NT2/D1 (cell line): Measurements from ENCODE around the gene ANTXR1.

Experiments used
- DNase-seq: peaks from one replicate; pipeline ENCODE4 v3.0.0-alpha.2; 2011; ENCODE audit warnings: low read depth, low spot score
- H3K27me3 ChIP-seq: 2 replicates; pipeline ENCODE4 v1.6.0; 2011; ENCODE audit warnings: mild to moderate bottlenecking; ENCODE audit not compliant: insufficient read length, insufficient read depth
- H3K36me3 ChIP-seq: 2 replicates; pipeline ENCODE4 v1.6.1; 2011; ENCODE audit warnings: mild to moderate bottlenecking, low read length, mixed read lengths; ENCODE audit not compliant: insufficient read depth, insufficient read length
- H3K4me1 ChIP-seq: 2 replicates; pipeline ENCODE4 v1.5.1; 2011; ENCODE audit not compliant: insufficient read depth, insufficient read length
- H3K4me3 ChIP-seq: 2 replicates; pipeline ENCODE4 v1.5.1; 2011; ENCODE audit warnings: low read depth; ENCODE audit not compliant: insufficient read length
- H3K9ac ChIP-seq: 2 replicates; pipeline ENCODE4 v1.6.0; 2011; ENCODE audit warnings: low read depth; ENCODE audit not compliant: insufficient read length
- H3K9me3 ChIP-seq: 2 replicates; pipeline ENCODE4 v1.5.1; 2011; ENCODE audit warnings: mild to moderate bottlenecking, low read length; ENCODE audit not compliant: insufficient read depth
- SUZ12 ChIP-seq: IDR thresholded peaks from 2 replicates; pipeline ENCODE4 v1.6.1; 2011; ENCODE audit not compliant: insufficient read length, insufficient read depth; ENCODE audit errors: extremely low read depth
- YY1 ChIP-seq: IDR thresholded peaks from 2 replicates; pipeline ENCODE4 v1.6.1; 2011; ENCODE audit not compliant: insufficient read length, insufficient read depth
- ZNF274 ChIP-seq: IDR thresholded peaks from 2 replicates; pipeline ENCODE4 v1.6.1; 2011; ENCODE audit warnings: mild to moderate bottlenecking, low read depth, low read length

ANTXR1 gene

DNA sequence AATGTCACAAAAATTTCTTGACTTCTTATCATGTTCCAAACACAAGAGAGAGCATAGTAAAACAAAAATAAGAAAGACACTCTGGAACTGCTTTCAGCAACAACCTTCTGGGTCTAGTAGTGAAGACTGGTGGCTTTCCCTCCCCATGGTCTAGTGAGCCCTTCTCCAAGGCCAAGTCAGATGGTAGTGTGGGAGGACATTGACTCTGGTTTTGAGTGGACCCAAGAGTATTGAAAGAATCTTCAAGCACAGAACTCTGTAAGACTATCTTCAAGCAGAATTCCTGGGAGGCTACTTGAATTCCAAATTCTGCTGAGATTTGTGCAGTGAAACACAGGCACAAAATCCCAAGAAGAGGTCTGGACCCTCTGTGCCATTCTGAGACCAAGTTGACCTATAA, 21.1 kb downstream of the ANTXR1 start:
- DNase-seq: no peak
- Histone ChIP-seq H3K9ac (no peak overlapping the region), H3K27me3 (no peaks in the 10 kb centered on the region), H3K9me3 (no peaks in the 10 kb centered on the region), H3K4me1 (no peaks in the 10 kb centered on the region), H3K36me3 (no peaks in the 10 kb centered on the region), H3K4me3 (no peak overlapping the region)
- no peak for TF ChIP-seq ZNF274
- no peak for TF ChIP-seq SUZ12
- no peak for TF ChIP-seq YY1

- no peak for DNase-seq
- peaks cover 1% of the 10 kb centered on the region for H3K36me3 ChIP-seq
- no peaks in the 10 kb centered on the region for H3K27me3 ChIP-seq
- TF ChIP-seq YY1 (no peak), SUZ12 (no peak), ZNF274 (no peak)
- H3K4me3 ChIP-seq: no peak overlapping the region
- H3K4me1 ChIP-seq: no peaks in the 10 kb centered on the region
- no peaks in the 10 kb centered on the region for H3K9me3 ChIP-seq
- no peak overlapping the region for H3K9ac ChIP-seq
Measured at GRCh38 chr2:69034845-69035244, 21.9 kb downstream of the ANTXR1 start.

- no peak for DNase-seq
- Histone ChIP-seq H3K27me3 (no peaks in the 10 kb centered on the region), H3K4me1 (no peaks in the 10 kb centered on the region), H3K36me3 (peaks cover 22% of the 10 kb centered on the region), H3K4me3 (no peak overlapping the region), H3K9ac (no peak overlapping the region), H3K9me3 (no peaks in the 10 kb centered on the region)
- TF ChIP-seq SUZ12: no peak
- TF ChIP-seq YY1: no peak
- no peak for TF ChIP-seq ZNF274
Measured at GRCh38 chr2:69036926-69037325, 23.9 kb downstream of the ANTXR1 start.

- DNase-seq: no peak
- Histone ChIP-seq H3K4me1 (no peaks in the 10 kb centered on the region), H3K36me3 (peaks cover 53% of the 10 kb centered on the region), H3K27me3 (no peaks in the 10 kb centered on the region), H3K9me3 (no peaks in the 10 kb centered on the region), H3K4me3 (no peak overlapping the region), H3K9ac (no peak overlapping the region)
- TF ChIP-seq YY1: no peak
- no peak for TF ChIP-seq ZNF274
- no peak for TF ChIP-seq SUZ12
Measured at GRCh38 chr2:69041214-69041613, 28.2 kb downstream of the ANTXR1 start.

- H3K9me3 ChIP-seq: no peaks in the 10 kb centered on the region
- no peak overlapping the region for H3K9ac ChIP-seq
- no peaks in the 10 kb centered on the region for H3K27me3 ChIP-seq
- H3K4me3 ChIP-seq: no peak overlapping the region
- DNase-seq: no peak
- TF ChIP-seq SUZ12: no peak
- no peak for TF ChIP-seq ZNF274
- no peak for TF ChIP-seq YY1
- peaks cover 58% of the 10 kb centered on the region for H3K36me3 ChIP-seq
- H3K4me1 ChIP-seq: no peaks in the 10 kb centered on the region
Measured at GRCh38 chr2:69043736-69044400, 30.9 kb downstream of the ANTXR1 start.

- Histone ChIP-seq H3K4me3 (no peak overlapping the region), H3K9ac (no peak overlapping the region), H3K36me3 (peaks cover 42% of the 10 kb centered on the region), H3K9me3 (no peaks in the 10 kb centered on the region), H3K27me3 (no peaks in the 10 kb centered on the region), H3K4me1 (no peaks in the 10 kb centered on the region)
- TF ChIP-seq ZNF274 (no peak), YY1 (no peak), SUZ12 (no peak)
- no peak for DNase-seq
Measured at GRCh38 chr2:69046221-69046662, 33.3 kb downstream of the ANTXR1 start.

DNA sequence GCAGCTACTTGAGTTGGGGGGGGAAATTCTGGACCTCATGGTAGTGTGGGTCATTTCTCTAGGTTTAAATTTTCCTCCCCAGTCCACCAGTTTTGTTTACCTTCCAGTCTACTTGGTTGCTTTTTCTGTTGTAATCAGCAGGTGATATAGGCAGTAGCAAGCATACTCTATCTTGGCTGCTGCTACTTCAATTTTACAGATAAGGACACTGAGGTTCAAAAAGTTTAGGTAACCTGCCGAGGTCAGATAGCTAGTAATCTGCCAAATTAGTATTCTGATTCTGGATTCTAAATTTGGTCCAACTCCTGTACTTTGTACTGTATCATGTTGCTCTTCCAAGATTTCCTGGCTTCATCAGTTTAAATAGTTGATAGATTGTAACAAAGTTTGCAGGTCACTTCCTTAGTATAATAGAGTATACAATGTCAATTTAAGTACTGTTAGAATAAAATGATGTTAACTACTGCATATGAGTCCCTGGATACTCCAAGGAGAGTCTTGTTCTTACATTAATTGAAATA, 34.7 kb downstream of the ANTXR1 start:
- Histone ChIP-seq H3K4me3 (no peak overlapping the region), H3K36me3 (peaks cover 31% of the 10 kb centered on the region), H3K27me3 (no peaks in the 10 kb centered on the region), H3K9ac (no peak overlapping the region), H3K4me1 (no peaks in the 10 kb centered on the region), H3K9me3 (no peaks in the 10 kb centered on the region)
- no peak for DNase-seq
- no peak for TF ChIP-seq ZNF274
- no peak for TF ChIP-seq YY1
- no peak for TF ChIP-seq SUZ12
